Measurements from ENCODE around the gene PSMB2.

DNA sequence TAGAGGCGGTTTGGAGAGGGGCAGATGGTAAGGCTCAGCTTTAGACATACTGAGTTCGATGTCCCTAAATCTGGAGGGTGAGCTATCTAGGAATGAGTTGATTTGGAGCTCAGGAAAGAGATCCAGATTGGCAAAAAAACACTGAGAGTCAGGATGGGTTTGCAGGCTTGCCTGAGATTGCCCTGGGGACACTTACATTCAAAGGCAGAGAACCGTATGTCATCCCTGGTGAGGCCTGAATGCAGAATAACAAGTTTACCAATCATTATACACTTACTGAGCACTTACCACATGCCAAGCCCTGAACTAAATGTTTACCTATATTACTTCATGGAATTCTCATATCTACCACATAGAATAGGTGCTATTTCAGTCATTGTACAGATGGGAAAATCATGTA lies 40.7 kb downstream of the PSMB2 start:
- no peak for TF ChIP-seq POLR2A (IDR thresholded peaks at IDR 0.05; ENCODE audit: low read length)
- no peak for TF ChIP-seq CTCF (IDR thresholded peaks at IDR 0.05)
- no peak for TF ChIP-seq HMGXB4 (CRISPR knock-in tag; IDR thresholded peaks at IDR 0.05; ENCODE audit: borderline replicate concordance)
- TF ChIP-seq PBX3 (IDR thresholded peaks at IDR 0.05) = no peak
- TF ChIP-seq RARB (CRISPR knock-in tag; IDR thresholded peaks at IDR 0.05) = no peak
- no peak for TF ChIP-seq KDM5A (IDR thresholded peaks at IDR 0.05)
- no peak for TF ChIP-seq ESRRA (IDR thresholded peaks at IDR 0.05; ENCODE audit: borderline replicate concordance, low read length)
- TF ChIP-seq KDM1A (IDR thresholded peaks at IDR 0.05; ENCODE audit: low read depth) = no peak
- no peak for TF ChIP-seq RFX5 (IDR thresholded peaks at IDR 0.05)
- TF ChIP-seq CHD2 (IDR thresholded peaks at IDR 0.05; ENCODE audit: low read length, partially characterized antibody) = no peak
- no peak for TF ChIP-seq RAD21 (conservative IDR thresholded peaks at IDR 0.05 in 1 of 2, IDR thresholded peaks at IDR 0.05 in 1 of 2)
- no peak for TF ChIP-seq TP53 (CRISPR knock-in tag; IDR thresholded peaks at IDR 0.05)
